Caco-2 (cell line): ENCODE data around the gene SLC39A9. TPM values are rescaled to one million over a fixed set of nuclear protein-coding genes. Genes with fewer than 3 reads are reported as not detected.
A peak's percentile ranks its signal among the peaks of the same experiment; 100 is the strongest.

Experiments used
- BruUV-seq: library from RNA; stranded (reverse); fragments of 400-500 nt; replicated peaks from 2 replicates; lab custom pipeline; 2021; lab: Mats Ljungman, UMichigan
- CTCF ChIA-PET: fragments of 300-600 bp; sonication (Branson Sonifier 250); formaldehyde crosslinking; loops from one replicate; lab custom pipeline; 2022; ENCODE audit warnings: antibody characterized with exemption; lab: Charles Lee
- POLR2A ChIA-PET: fragments of 300-600 bp; sonication (Branson Sonifier 250); formaldehyde crosslinking; loops from one replicate; lab custom pipeline; 2022; ENCODE audit warnings: antibody characterized with exemption; lab: Charles Lee
- DNase-seq, 2 experiments: peaks; one replicate each; pipeline versions ENCODE4 v3.0.0 to v3.0.0-alpha.2; 2020 to 2022
- H3K27me3 ChIP-seq: replicated peaks from 2 replicates; pipeline ENCODE4 v1.6.0; 2011; ENCODE audit warnings: low read length; ENCODE audit not compliant: control insufficient read depth, insufficient read depth
- H3K36me3 ChIP-seq: 2 replicates; pipeline ENCODE4 v1.5.1; 2011; ENCODE audit warnings: low read length; ENCODE audit not compliant: control insufficient read depth, insufficient read depth
- H3K4me1 ChIP-seq: fragments of 250-450 bp; sonication (Bioruptor Pico); 2 replicates; pipeline ENCODE4 v1.5.1; 2020; ENCODE audit warnings: mild to moderate bottlenecking
- H3K4me3 ChIP-seq: 2 replicates; pipeline ENCODE4 v1.5.1; 2011; ENCODE audit warnings: low read depth, mild to moderate bottlenecking, control low read depth, low read length
- H3K9me3 ChIP-seq: fragments of 250-450 bp; sonication (Bioruptor Pico); 2 replicates; pipeline ENCODE4 v1.5.1; 2020; ENCODE audit warnings: mild to moderate bottlenecking, moderate library complexity
- H3K27ac Mint-ChIP-seq: one replicate; pipeline ENCODE4 v1.8.0; 2022; ENCODE audit warnings: mixed read lengths; ENCODE audit not compliant: unreplicated experiment
- H3K27me3 Mint-ChIP-seq: one replicate; pipeline ENCODE4 v1.8.0; 2022; ENCODE audit warnings: mixed read lengths; ENCODE audit not compliant: insufficient read depth, unreplicated experiment
- H3K36me3 Mint-ChIP-seq: one replicate; pipeline ENCODE4 v1.8.0; 2022; ENCODE audit warnings: mild to moderate bottlenecking, mixed read lengths; ENCODE audit not compliant: insufficient read depth, unreplicated experiment
- H3K4me1 Mint-ChIP-seq: one replicate; pipeline ENCODE4 v1.8.0; 2022; ENCODE audit warnings: low read depth, mixed read lengths; ENCODE audit not compliant: unreplicated experiment
- H3K4me3 Mint-ChIP-seq: one replicate; pipeline ENCODE4 v1.8.0; 2022; ENCODE audit warnings: mild to moderate bottlenecking, moderate library complexity, mixed read lengths; ENCODE audit not compliant: unreplicated experiment
- H3K9me3 Mint-ChIP-seq: one replicate; pipeline ENCODE4 v1.8.0; 2022; ENCODE audit warnings: mixed read lengths; ENCODE audit not compliant: unreplicated experiment
- intact Hi-C: fragments of 100-400 bp; cut with micrococcal nuclease; formaldehyde crosslinking; loops from one replicate; pipeline ENCODE4 v1.10.0; 2022; ENCODE audit not compliant: unreplicated experiment
- total RNA-seq: library from RNA; stranded (reverse); gene quantifications from 2 replicates; pipeline ENCODE4 v1.2.3, GENCODE V29; 2022
- TF ChIP-seq, protein P1 (sequence below), 2 experiments: fragments of 200-600 bp in 1 of 2; IDR thresholded peaks; 1 replicate in 1 of 2; 2 replicates in 1 of 2; pipeline versions ENCODE4 v1.5.1 to v1.8.0; 2011 to 2022; ENCODE audit warnings: antibody characterized with exemption in 1 of 2, control low read depth in 1 of 2, inconsistent platforms in 1 of 2, low read depth in 1 of 2, low read length in 1 of 2, mild to moderate bottlenecking in 1 of 2, moderate library complexity in 1 of 2; ENCODE audit not compliant: insufficient read depth in 1 of 2, severe bottlenecking in 1 of 2, unreplicated experiment in 1 of 2

The SLC39A9 gene
- total RNA-seq, 1 experiment from 2014 or later, result 96.4 TPM

DNA sequence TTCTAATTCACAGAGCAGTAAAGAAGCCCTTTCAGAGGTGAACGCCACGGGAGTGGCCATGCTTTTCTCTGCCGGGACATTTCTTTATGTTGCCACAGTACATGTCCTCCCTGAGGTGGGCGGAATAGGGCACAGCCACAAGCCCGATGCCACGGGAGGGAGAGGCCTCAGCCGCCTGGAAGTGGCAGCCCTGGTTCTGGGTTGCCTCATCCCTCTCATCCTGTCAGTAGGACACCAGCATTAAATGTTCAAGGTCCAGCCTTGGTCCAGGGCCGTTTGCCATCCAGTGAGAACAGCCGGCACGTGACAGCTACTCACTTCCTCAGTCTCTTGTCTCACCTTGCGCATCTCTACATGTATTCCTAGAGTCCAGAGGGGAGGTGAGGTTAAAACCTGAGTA lies 59.9 kb downstream of the SLC39A9 start:
- Histone ChIP-seq H3K36me3 (peaks cover 3% of the 10 kb centered on the region; the same call in 1 of the 2 replicates), H3K27me3 (no peaks in the 10 kb centered on the region), H3K4me3 (no peak overlapping the region), H3K9me3 (no peaks in the 10 kb centered on the region), H3K4me1 (no peaks in the 10 kb centered on the region)
- H3K9me3 Mint-ChIP-seq, result no peaks in the 10 kb centered on the region
- H3K36me3 Mint-ChIP-seq, result peaks cover 34% of the 10 kb centered on the region
- BruUV-seq, result no TSS peak
- DNase-seq, result no peak
- CTCF ChIA-PET, result interaction anchor here (0.9 kb wide), 1 partner anchor 307 kb away, joined by 3 read pairs; no protein-coding TSS in a partner anchor
- intact Hi-C loops, result no loop called here
- TF ChIP-seq, protein P1, sequence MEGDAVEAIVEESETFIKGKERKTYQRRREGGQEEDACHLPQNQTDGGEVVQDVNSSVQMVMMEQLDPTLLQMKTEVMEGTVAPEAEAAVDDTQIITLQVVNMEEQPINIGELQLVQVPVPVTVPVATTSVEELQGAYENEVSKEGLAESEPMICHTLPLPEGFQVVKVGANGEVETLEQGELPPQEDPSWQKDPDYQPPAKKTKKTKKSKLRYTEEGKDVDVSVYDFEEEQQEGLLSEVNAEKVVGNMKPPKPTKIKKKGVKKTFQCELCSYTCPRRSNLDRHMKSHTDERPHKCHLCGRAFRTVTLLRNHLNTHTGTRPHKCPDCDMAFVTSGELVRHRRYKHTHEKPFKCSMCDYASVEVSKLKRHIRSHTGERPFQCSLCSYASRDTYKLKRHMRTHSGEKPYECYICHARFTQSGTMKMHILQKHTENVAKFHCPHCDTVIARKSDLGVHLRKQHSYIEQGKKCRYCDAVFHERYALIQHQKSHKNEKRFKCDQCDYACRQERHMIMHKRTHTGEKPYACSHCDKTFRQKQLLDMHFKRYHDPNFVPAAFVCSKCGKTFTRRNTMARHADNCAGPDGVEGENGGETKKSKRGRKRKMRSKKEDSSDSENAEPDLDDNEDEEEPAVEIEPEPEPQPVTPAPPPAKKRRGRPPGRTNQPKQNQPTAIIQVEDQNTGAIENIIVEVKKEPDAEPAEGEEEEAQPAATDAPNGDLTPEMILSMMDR (IDR thresholded peaks at IDR 0.05; ENCODE audit: insufficient read depth in 1 of 2, low read depth in 1 of 2, low read length in 1 of 2, severe bottlenecking in 1 of 2, unreplicated experiment in 1 of 2), result no peak
- no peaks in the 10 kb centered on the region for H3K27me3 Mint-ChIP-seq
- POLR2A ChIA-PET, result no interaction called here
- H3K4me3 Mint-ChIP-seq, result no peak overlapping the region
- H3K27ac Mint-ChIP-seq, result no peak overlapping the region
- H3K4me1 Mint-ChIP-seq, result peaks cover 5% of the 10 kb centered on the region

- H3K27ac Mint-ChIP-seq, result no peak overlapping the region
- H3K9me3 Mint-ChIP-seq, result no peaks in the 10 kb centered on the region
- Histone ChIP-seq H3K36me3 (peaks cover 3% of the 10 kb centered on the region; the same call in 1 of the 2 replicates), H3K9me3 (no peaks in the 10 kb centered on the region), H3K4me1 (no peaks in the 10 kb centered on the region), H3K27me3 (no peaks in the 10 kb centered on the region), H3K4me3 (no peak overlapping the region)
- ChIA-PET POLR2A (no interaction called here), CTCF (interaction anchor here (0.6 to 1.3 kb wide), 3 partner anchors 172 to 308 kb away, joined by 3 to 7 read pairs (median 6); no protein-coding TSS in a partner anchor)
- TSS peak; percentile 20 for BruUV-seq
- H3K36me3 Mint-ChIP-seq, result peaks cover 34% of the 10 kb centered on the region
- TF ChIP-seq, protein P1 (IDR thresholded peaks at IDR 0.05; ENCODE audit: insufficient read depth in 1 of 2, low read depth in 1 of 2, low read length in 1 of 2, severe bottlenecking in 1 of 2, unreplicated experiment in 1 of 2), result no peak
- no peaks in the 10 kb centered on the region for H3K27me3 Mint-ChIP-seq
- H3K4me3 Mint-ChIP-seq, result no peak overlapping the region
- intact Hi-C loops, result no loop called here
- DNase-seq, result no peak
- H3K4me1 Mint-ChIP-seq, result no peaks in the 10 kb centered on the region
Observed at GRCh38 chr14:69459122-69459521, 60.6 kb downstream of the SLC39A9 start.

- BruUV-seq, result no TSS peak
- H3K36me3 ChIP-seq, result peaks cover 3% of the 10 kb centered on the region; the same call in 1 of the 2 replicates
- CTCF ChIA-PET, result interaction anchor here (0.9 to 1.3 kb wide), 4 partner anchors 15 to 218 kb away, joined by 3 to 7 read pairs (median 6); partner anchors contain the start of genes ERH and SLC39A9
- TF ChIP-seq, protein P1 (IDR thresholded peaks at IDR 0.05; ENCODE audit: insufficient read depth in 1 of 2, low read depth in 1 of 2, low read length in 1 of 2, severe bottlenecking in 1 of 2, unreplicated experiment in 1 of 2), result peak; percentile 69 to 77
- H3K36me3 Mint-ChIP-seq, result peaks cover 30% of the 10 kb centered on the region
- no peaks in the 10 kb centered on the region for H3K27me3 ChIP-seq
- no peaks in the 10 kb centered on the region for H3K4me1 Mint-ChIP-seq
- no peak overlapping the region for H3K4me3 Mint-ChIP-seq
- H3K4me3 ChIP-seq, result no peak overlapping the region
- intact Hi-C loops, result loop anchor here (1.0 to 5.0 kb wide), 4 partner anchors 63 to 331 kb away; partner anchors contain the start of genes ERH, GALNT16 and SLC39A9
- POLR2A ChIA-PET, result interaction anchor here (1.1 kb wide), 1 partner anchor 62 kb away, joined by 7 read pairs; the partner anchor contains the start of genes ERH and SLC39A9
- H3K27ac Mint-ChIP-seq, result no peak overlapping the region
- H3K9me3 Mint-ChIP-seq, result no peaks in the 10 kb centered on the region
- peak; percentile 49 to 66 for DNase-seq
- H3K27me3 Mint-ChIP-seq, result no peaks in the 10 kb centered on the region
- no peaks in the 10 kb centered on the region for H3K9me3 ChIP-seq
- H3K4me1 ChIP-seq, result no peaks in the 10 kb centered on the region
Observed at GRCh38 chr14:69460093-69460701, 61.7 kb downstream of the SLC39A9 start.
